SKM-1 (cell line): ENCODE measurements around the gene CHURC1.

Experiments used
- DNase-seq: peaks from one replicate; lab custom pipeline; 2025; ENCODE audit not compliant: unreplicated experiment; lab: John Stamatoyannopoulos, UW

CHURC1 gene

GRCh38 chr14:64937821-64938193, 23.6 kb downstream of the CHURC1 start:
- no peak for DNase-seq

DNA sequence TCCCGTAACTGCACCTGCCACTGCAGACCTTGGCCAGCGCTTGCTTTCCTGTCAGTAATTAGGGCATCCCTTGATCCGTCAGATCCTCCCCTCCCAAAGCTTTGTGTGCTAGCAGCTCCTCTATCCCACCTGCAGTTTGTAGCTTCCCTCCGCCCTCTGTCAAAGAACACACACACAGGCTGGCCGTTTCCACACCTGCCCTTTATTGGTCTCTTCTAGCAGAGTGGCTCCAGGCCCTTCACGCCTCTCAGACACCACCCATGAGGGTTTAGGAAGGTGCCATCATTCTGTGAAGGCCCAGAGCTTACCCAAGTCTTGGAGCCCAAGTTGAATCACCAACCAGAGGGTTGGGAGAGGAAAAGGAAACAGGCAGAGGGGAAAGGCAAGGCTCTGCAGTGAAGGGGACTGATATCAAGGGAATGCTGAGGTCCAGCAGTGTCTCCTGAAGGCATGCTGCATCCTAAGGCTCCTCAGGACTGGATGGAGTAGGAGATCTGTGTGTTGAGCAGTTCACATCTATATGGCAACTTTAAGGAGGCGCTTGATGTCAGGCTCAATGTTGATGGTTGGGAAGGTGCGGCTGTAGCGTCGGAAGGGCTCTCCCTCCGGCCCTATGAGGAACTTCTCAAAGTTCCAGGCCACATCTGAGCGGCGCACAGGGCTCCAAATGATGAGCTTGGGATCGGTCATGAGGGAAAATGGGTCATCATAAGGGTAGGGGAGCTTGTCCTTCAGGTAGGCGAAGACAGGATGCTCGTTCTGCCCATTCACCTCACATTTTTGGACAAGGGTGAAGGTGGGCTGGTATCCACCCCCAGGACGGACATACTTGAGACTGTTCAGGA, 24.9 kb downstream of the CHURC1 start:
- no peak for DNase-seq

- no peak for DNase-seq
Measured at GRCh38 chr14:64939817-64940190, 25.5 kb downstream of the CHURC1 start.

DNA sequence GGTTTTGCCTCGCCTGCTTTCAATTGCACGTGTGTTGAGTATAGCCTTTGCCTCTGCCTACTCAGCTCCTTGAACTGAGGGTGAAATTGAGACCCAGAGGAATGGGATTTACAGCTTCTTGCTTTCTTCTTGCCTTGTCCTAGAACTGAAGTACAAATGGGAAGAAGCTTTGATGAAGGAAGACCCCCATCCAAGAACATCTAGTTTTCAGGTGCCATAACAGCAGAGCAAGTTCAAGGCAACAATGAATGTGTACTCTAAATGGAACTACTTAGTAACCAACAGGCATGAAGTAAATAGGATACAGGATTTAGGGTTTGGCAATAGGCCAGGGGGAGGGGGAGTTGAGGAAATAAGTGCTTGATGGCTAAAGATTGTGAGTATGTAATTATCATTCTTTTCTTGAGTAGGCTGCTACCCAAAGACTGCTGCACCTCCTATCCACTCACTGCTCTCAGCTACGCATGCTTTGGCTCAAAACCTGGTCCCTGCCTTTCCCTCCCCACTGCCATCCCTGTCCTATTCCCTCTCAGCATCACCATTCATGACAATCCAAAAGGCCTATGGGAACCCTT, 26.2 kb downstream of the CHURC1 start:
- DNase-seq: no peak

DNA sequence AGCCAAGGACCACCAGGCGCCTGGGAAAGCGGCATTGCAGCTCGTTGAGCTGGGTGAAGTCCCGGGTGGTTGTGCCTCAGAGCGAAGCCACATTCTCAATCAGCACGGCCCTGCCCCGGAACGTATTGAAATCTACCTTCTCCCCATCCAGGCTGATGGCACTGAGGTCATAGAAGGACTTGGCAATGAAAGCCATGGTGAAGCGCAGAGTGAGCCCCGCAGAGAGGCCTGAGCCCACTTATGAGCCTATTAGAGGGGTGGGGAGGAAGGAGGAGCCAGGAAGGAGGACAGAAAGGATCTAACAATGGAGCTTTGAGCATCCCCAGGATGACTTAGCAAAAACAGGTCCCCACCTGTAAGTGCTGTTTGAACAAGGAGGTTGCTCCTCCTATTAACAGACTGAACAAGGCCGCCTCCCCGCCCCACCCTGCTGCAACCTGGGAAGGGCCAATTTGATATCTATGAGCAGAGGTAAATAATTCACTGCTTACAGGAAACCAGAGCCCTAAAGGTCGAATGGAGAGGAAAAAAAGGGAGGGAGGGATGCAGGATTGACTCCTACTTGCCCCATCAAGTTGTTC, 28.4 kb downstream of the CHURC1 start, which contains the start of gene GPX2:
GPX2 (minus strand) TSS at position 215 of the 581 bp plus-strand sequence; CDS start at position 196, 19 bp downstream.
- no peak for DNase-seq

- no peak for DNase-seq
Measured at GRCh38 chr14:64943556-64943955, 29.3 kb downstream of the CHURC1 start.

DNA sequence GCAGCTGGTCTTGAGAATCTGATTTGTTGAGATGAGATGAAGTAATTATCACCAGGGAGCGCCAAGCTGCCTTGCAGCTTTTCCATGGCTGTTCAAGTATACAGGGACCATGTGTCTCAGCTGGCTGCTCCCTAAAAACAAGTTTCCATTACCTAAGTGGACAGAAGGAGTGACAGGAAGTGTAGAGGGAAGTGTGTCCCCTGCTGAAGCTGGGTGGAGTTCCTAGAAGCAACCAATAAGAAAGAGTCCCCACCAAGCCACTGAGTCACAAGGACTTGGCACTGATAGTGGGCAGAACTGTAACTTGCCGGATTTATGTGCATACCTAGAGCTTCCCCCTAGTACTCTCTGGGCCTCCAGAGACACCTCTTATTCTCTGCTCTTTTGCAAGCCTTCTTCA, 29.8 kb downstream of the CHURC1 start:
- DNase-seq: no peak

DNA sequence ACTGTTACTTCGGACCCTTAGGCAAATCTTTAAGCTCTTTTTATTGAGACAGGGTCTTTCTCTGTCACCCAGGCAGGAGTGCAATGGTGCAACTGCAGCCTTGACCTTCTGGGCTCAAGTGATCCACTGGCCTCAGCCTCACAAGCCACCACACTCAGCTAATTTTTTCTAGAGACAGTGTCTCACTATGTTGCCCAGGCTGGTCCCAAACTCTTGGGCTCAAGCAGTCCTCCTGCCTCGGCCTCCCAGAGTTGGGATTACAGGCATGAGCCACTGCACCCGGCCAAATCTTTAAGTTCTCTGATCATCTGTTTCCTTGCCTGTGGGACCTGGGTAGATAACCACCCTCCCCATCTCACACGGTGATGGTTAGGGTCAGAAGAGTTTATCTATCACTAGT, 30.6 kb downstream of the CHURC1 start:
- DNase-seq: no peak

DNA sequence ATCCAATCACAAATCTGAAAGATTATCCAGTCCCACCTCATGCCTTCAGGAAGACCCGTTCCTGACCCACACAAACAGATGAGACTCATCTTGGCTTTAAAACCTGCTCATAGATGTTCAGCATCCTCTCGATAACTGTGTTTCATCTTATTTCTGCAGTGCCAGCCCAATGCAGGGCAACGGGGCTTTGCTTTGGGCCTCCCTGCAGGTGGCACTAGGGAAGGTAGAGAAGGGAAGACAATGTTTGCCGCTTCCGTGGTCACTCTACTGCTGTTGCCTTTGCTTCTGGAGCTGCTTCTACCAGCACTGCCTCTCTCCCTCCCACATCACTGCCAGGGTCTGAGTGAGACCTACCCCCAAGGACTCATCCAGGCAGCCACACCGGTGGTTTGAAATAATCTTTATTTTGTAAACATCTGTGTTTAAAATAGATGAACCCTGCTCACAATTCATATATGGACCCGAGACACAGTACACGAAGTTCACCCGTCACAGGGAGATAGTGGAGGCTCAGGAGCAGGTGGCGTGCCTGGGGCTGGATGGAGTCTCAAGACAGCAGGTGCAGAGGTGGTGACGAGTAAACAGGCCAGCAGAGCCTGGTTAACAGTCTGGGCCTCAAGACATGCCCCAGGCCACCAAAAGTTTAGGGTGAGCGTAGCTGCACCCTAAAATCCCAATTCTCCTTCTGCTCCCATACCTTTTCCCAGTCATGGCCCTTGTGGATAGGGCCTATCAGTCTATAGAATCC, 31.4 kb downstream of the CHURC1 start:
- no peak for DNase-seq

DNA sequence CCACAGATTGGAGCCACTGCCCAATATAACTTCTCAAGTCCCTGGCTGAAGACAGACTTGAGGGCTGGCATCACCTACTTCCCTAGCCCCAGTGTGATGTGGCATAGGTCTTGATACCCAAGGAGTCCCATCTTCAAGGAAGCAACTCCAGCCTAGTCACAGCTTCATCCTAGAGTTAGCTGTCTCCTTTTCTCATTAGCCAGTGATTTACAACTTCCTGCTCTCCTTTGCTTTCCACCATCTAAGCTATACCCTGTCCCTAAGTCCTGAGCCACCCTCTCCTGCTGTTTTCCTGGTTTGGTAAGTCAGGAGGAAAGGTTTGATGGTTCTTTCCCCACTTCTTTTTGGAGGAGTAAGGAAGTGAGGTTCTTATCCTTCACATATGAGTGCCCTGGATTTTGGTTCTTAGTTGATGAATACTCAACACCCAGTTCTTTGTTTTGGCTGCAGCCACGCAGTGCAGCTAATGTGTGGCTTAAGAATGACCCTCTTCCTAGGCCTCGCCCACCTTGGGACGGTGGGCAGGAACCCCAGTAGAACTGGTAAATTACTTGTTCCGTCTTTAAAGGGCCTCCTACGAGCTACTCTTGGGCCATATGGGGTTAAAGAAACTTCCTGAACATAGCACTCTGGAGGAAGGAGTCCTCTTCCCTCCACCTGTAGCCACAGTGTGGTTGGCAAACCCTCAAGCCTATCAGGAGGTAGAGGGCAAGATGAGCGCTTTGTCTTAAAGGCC, 32.2 kb downstream of the CHURC1 start:
- DNase-seq: no peak

DNA sequence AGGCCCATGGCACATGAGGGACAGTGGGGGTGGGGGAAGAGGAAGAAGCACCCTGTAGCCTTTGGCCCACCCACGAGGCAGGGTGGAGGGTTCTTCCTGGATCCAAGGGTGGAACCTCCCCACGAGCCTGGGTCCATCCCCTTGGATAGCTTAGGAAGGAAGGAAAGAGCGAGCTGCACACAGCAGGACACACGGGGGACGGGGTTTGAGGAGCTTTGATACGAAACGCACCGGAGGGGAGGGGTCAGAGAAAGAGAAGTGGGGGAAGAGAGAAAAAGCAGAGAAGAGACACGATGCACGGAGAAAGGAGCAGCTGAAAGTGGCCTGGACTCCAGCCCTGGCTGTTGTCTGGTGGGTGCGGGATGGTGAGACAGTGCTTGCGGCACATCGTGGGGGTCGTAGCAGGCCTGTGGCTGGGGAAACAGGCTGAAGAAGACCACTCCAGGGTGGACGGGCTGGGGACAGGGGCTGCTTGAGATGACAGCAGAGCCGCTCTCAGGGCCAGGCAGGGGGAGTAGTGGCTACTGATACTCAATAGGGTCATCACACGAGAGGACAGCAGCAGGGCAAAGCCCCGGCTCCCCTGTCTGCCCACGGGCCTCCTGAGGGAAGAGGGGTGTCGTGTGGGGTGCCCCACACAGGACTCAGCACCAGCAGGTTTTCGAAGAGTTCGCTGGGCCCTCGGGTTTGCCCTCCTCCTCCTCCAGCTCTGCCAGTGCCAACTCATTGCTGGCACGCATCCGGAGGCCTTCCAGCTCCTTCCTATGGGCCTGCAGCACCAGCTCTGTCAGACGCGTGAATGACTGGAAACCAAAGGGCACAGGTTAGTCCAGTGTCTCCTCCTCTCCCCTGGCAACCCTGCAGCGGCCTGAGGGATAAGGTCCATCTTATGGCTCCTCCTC, 33.7 kb downstream of the CHURC1 start:
- no peak for DNase-seq

- DNase-seq: no peak
Measured at GRCh38 chr14:64948612-64949210, 34.5 kb downstream of the CHURC1 start.

DNA sequence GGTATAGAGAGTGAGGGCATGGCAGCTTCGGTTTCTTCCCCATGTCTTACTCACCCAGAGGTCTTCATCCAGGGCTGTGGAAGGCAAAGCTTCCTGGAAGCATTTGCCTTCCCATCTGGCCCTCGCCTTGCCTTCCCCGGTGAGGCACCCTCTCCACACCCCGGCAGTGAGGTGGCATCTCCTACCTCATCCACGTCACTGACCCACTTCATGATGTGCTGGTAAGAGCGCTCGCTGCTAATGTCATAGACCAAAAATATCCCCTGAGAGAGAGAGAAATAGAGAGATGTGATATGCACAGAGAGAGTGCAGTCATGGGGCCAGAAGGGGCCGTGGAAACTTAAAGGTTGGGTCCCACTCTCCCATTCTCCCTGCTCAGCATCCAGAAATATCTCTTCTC, 36.6 kb downstream of the CHURC1 start:
- no peak for DNase-seq

DNA sequence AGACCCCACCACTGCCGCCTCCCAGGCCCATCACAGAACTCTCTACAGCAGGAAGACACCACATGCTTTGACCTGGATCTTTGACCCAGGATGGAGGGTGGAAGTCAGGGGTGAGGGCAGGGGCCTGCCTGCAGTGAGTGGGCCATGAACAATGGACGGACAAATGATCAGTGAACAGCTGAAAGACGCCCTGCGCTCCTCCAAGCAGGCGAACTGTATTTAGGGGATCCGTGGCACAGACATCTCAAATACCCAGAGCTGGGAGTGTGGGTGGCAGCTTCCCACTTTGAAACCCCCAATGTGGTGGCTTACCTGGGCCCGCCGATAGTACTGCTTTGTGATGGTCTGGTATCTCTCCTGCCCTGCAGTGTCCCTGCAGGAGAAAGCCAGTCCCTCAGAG, 37.0 kb downstream of the CHURC1 start:
- no peak for DNase-seq

GRCh38 chr14:64951724-64952123, 37.5 kb downstream of the CHURC1 start:
- DNase-seq: no peak

- DNase-seq: no peak
Measured at GRCh38 chr14:64952598-64953309, 38.5 kb downstream of the CHURC1 start.

GRCh38 chr14:64953310-64953654, 39.0 kb downstream of the CHURC1 start:
- no peak for DNase-seq

DNA sequence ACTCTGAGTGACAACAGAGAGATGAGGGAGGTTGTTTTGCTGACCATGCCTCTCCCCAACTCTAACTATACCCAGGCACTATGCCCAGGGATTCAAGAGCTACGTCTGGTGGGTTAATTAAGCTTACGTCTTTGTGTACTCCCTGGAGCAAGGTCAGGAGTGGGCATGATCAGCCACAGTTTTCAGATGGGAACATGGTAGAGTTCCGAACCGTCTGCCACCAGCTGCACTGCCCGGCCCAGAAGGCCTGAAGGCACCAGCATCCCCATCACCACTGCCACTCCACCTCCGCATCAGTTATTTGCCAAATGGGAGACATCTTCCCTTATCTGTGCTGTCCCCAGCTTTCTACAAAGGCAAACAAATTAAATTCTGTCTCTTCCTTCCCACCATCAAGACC, 39.4 kb downstream of the CHURC1 start:
- no peak for DNase-seq
